ENCODE data around the gene KLHL29. TPM values are rescaled to one million over a fixed set of nuclear protein-coding genes. Genes with fewer than 3 reads are reported as not detected.

The KLHL29 gene
- total RNA-seq, 2 donors from 2014 or later = 2.0 to 2.9 TPM

GRCh38 chr2:23548143-23548769 lies 163.3 kb downstream of the KLHL29 start:
- H3K4me3 ChIP-seq = no peak overlapping the region
- no peak overlapping the region for H3K9ac ChIP-seq (ENCODE audit: low read depth in 2 of 2, low read length in 2 of 2)
- no peaks in the 10 kb centered on the region for H3K36me3 ChIP-seq
- H3K9me3 ChIP-seq = no peaks in the 10 kb centered on the region
- TF ChIP-seq, protein P1, sequence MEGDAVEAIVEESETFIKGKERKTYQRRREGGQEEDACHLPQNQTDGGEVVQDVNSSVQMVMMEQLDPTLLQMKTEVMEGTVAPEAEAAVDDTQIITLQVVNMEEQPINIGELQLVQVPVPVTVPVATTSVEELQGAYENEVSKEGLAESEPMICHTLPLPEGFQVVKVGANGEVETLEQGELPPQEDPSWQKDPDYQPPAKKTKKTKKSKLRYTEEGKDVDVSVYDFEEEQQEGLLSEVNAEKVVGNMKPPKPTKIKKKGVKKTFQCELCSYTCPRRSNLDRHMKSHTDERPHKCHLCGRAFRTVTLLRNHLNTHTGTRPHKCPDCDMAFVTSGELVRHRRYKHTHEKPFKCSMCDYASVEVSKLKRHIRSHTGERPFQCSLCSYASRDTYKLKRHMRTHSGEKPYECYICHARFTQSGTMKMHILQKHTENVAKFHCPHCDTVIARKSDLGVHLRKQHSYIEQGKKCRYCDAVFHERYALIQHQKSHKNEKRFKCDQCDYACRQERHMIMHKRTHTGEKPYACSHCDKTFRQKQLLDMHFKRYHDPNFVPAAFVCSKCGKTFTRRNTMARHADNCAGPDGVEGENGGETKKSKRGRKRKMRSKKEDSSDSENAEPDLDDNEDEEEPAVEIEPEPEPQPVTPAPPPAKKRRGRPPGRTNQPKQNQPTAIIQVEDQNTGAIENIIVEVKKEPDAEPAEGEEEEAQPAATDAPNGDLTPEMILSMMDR (IDR thresholded peaks at IDR 0.05) = no peak
- no peaks in the 10 kb centered on the region for H3K27me3 ChIP-seq
- DNase-seq = no peak
- no peak overlapping the region for H3K27ac ChIP-seq
- intact Hi-C loops (cut with DNase I) = no loop called here
- no peaks in the 10 kb centered on the region for H3K4me1 ChIP-seq

DNA sequence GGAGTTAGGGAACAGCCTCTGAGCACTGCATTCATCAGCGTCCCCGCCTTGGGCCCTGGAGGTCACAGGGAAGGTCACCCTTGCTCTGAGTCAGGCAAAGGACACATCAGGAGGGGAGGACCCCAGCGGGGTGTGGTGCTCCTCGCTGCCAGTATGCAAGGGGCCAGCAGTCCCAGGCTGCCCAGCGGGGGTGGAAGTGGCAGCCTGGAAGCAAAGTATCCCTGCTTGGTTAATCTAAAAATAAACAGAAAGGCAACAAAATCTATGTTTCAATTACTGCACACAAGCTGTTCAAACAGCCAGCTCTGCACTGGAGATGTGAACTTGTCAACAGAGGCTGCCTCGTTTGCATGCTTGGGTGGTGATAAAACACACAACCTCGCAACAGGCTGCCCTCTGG lies 164.1 kb downstream of the KLHL29 start:
- intact Hi-C loops (cut with DNase I) = no loop called here
- DNase-seq = no peak
- H3K4me3 ChIP-seq = no peak overlapping the region
- H3K27me3 ChIP-seq = no peaks in the 10 kb centered on the region
- H3K9me3 ChIP-seq = no peaks in the 10 kb centered on the region
- H3K4me1 ChIP-seq = no peaks in the 10 kb centered on the region
- H3K9ac ChIP-seq (ENCODE audit: low read depth in 2 of 2, low read length in 2 of 2) = no peak overlapping the region
- H3K27ac ChIP-seq = no peak overlapping the region
- TF ChIP-seq, protein P1 (IDR thresholded peaks at IDR 0.05) = no peak
- H3K36me3 ChIP-seq = no peaks in the 10 kb centered on the region

DNA sequence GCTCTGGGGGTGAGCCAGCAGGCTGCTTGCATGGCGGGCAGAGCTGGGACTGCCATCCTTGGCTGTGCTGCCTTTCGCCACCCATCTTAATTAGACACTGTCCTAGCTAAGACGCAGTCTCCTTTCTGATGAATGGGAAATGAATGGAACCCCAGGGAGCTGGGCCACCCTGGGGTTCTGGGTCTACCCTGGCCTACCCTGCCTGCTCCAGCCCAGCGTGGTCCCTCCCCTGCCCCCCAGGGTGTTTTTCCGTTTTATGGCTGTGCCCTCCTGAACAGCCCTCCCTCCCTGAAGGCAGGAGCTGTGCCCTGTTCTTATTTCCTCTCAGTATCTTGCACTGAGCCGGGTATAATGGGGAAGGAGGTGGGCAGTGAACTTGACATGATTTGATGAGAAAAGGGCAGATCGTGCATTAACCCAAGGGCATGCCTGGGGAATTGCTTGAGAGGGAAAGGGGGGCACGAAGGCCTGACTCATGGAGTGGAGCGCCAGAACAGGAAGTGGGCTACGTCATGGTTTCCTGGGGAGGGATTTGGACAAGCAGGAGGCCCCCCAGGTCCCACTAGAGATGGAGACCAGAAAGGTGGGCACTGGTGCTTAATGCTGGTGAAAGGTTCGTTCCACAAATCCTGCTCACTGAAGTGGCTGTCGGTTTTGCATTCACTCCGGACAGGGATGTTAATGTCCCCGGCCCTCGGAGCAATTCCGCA lies 165.0 kb downstream of the KLHL29 start:
- DNase-seq = no peak
- Histone ChIP-seq H3K36me3 (no peaks in the 10 kb centered on the region), H3K9ac (ENCODE audit: low read depth in 2 of 2, low read length in 2 of 2) (no peak overlapping the region), H3K4me3 (no peak overlapping the region), H3K9me3 (no peaks in the 10 kb centered on the region), H3K27me3 (no peaks in the 10 kb centered on the region), H3K27ac (no peak overlapping the region), H3K4me1 (no peaks in the 10 kb centered on the region)
- intact Hi-C loops (cut with DNase I) = no loop called here
- TF ChIP-seq, protein P1 (IDR thresholded peaks at IDR 0.05) = no peak

DNA sequence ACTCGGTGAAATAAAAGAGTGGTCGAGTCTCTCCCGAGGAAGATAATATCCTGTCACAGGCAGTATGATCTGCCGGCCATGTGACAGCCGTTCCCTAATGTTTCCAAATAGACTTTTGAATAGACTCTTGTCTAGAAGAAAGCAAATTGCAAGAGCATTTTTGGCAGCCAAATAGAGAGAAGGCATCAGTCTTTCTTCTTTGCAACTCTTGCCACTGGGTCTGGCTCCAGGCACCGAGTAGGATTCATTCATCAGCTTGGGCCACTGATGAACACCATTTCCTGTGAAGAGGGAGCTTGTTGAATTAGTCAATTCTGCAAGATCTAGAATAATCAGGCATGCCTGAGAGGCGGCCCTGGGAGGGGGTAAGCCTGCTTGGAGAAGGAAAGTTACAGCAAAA lies 165.6 kb downstream of the KLHL29 start:
- H3K27ac ChIP-seq = no peak overlapping the region
- no peak overlapping the region for H3K9ac ChIP-seq (ENCODE audit: low read depth in 2 of 2, low read length in 2 of 2)
- no peak overlapping the region for H3K4me3 ChIP-seq
- DNase-seq = no peak
- H3K9me3 ChIP-seq = no peaks in the 10 kb centered on the region
- TF ChIP-seq, protein P1 (IDR thresholded peaks at IDR 0.05) = no peak
- no peaks in the 10 kb centered on the region for H3K36me3 ChIP-seq
- intact Hi-C loops (cut with DNase I) = no loop called here
- H3K27me3 ChIP-seq = no peaks in the 10 kb centered on the region
- H3K4me1 ChIP-seq = no peaks in the 10 kb centered on the region

- H3K9ac ChIP-seq (ENCODE audit: low read depth in 2 of 2, low read length in 2 of 2) = no peak overlapping the region
- intact Hi-C loops (cut with DNase I) = no loop called here
- TF ChIP-seq, protein P1 (IDR thresholded peaks at IDR 0.05) = no peak
- no peaks in the 10 kb centered on the region for H3K27me3 ChIP-seq
- H3K27ac ChIP-seq = no peak overlapping the region
- no peaks in the 10 kb centered on the region for H3K4me1 ChIP-seq
- DNase-seq = no peak
- no peaks in the 10 kb centered on the region for H3K9me3 ChIP-seq
- H3K4me3 ChIP-seq = no peak overlapping the region
- H3K36me3 ChIP-seq = no peaks in the 10 kb centered on the region
Observed at GRCh38 chr2:23551875-23552274, 166.9 kb downstream of the KLHL29 start.

All from colonic mucosa (tissue), 4 donors.